Glutamatergic neuron (in vitro differentiated cells): ENCODE measurements around the gene LHFPL2. TPM values are rescaled to one million over a fixed set of nuclear protein-coding genes. Genes with fewer than 3 reads are reported as not detected.

ENCODE experiments used
- DNase-seq: peaks from one replicate; pipeline ENCODE4 v3.0.0; 2022
- H3K27ac Mint-ChIP-seq: one replicate; pipeline ENCODE4 v1.8.0; 2020; ENCODE audit warnings: mild to moderate bottlenecking, mixed read lengths, inconsistent platforms; ENCODE audit not compliant: unreplicated experiment
- H3K27me3 Mint-ChIP-seq: one replicate; pipeline ENCODE4 v1.8.0; 2020; ENCODE audit warnings: mild to moderate bottlenecking, moderate library complexity, mixed read lengths, inconsistent platforms; ENCODE audit not compliant: unreplicated experiment
- H3K36me3 Mint-ChIP-seq: one replicate; pipeline ENCODE4 v1.8.0; 2020; ENCODE audit warnings: mild to moderate bottlenecking, mixed read lengths, inconsistent platforms; ENCODE audit not compliant: unreplicated experiment
- H3K4me1 Mint-ChIP-seq: one replicate; pipeline ENCODE4 v1.8.0; 2020; ENCODE audit warnings: mild to moderate bottlenecking, low read depth, mixed read lengths, inconsistent platforms; ENCODE audit not compliant: unreplicated experiment
- H3K4me3 Mint-ChIP-seq: one replicate; pipeline ENCODE4 v1.8.0; 2020; ENCODE audit warnings: mild to moderate bottlenecking, mixed read lengths, inconsistent platforms; ENCODE audit not compliant: unreplicated experiment
- H3K9me3 Mint-ChIP-seq: one replicate; pipeline ENCODE4 v1.8.0; 2020; ENCODE audit warnings: mild to moderate bottlenecking, moderate library complexity, mixed read lengths, inconsistent platforms; ENCODE audit not compliant: unreplicated experiment
- total RNA-seq: library from RNA; stranded (reverse); fragmentation: NEBNext Ultra II Directional; extraction: Animal tissue kit (Norgen Biotek cat#: 25700); gene quantifications from one replicate; pipeline ENCODE4 v1.2.1, GENCODE V29; 2021; ENCODE audit not compliant: unreplicated experiment
- TF ChIP-seq, protein P1 (sequence below): fragments of 200-600 bp; sonication (generic); IDR thresholded peaks from one replicate; pipeline ENCODE4 v1.5.0; 2021; ENCODE audit not compliant: partially characterized antibody, unreplicated experiment

Gene LHFPL2
- total RNA-seq, 1 donor from 2014 or later = 2.5 TPM

DNA sequence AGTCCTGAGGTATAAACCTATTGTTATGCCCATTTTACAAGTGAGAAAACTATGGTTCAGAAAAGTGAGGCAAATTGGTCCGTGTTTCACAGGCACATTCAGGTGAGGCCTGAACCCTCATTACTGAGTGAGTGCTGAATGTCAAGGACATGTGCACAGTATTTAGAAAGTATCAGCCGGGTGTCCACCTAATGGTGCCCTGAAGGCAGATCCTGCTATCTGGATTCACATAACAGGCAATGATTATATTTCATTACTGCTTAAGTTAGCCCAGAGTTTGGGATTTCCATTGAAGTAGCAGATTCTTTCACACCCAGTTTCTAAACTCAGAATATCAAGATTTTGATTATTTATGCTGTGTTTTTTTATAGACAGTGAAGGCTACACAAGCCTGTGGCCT lies 142.7 kb downstream of the LHFPL2 start:
- TF ChIP-seq, protein P1, sequence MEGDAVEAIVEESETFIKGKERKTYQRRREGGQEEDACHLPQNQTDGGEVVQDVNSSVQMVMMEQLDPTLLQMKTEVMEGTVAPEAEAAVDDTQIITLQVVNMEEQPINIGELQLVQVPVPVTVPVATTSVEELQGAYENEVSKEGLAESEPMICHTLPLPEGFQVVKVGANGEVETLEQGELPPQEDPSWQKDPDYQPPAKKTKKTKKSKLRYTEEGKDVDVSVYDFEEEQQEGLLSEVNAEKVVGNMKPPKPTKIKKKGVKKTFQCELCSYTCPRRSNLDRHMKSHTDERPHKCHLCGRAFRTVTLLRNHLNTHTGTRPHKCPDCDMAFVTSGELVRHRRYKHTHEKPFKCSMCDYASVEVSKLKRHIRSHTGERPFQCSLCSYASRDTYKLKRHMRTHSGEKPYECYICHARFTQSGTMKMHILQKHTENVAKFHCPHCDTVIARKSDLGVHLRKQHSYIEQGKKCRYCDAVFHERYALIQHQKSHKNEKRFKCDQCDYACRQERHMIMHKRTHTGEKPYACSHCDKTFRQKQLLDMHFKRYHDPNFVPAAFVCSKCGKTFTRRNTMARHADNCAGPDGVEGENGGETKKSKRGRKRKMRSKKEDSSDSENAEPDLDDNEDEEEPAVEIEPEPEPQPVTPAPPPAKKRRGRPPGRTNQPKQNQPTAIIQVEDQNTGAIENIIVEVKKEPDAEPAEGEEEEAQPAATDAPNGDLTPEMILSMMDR = no peak
- DNase-seq = no peak
- Mint-ChIP-seq H3K27me3 (peaks cover 4% of the 10 kb centered on the region), H3K9me3 (peaks cover 13% of the 10 kb centered on the region), H3K4me1 (peaks cover 75% of the 10 kb centered on the region), H3K36me3 (no peaks in the 10 kb centered on the region), H3K27ac (peak overlapping the region; percentile 48), H3K4me3 (no peak overlapping the region)

DNA sequence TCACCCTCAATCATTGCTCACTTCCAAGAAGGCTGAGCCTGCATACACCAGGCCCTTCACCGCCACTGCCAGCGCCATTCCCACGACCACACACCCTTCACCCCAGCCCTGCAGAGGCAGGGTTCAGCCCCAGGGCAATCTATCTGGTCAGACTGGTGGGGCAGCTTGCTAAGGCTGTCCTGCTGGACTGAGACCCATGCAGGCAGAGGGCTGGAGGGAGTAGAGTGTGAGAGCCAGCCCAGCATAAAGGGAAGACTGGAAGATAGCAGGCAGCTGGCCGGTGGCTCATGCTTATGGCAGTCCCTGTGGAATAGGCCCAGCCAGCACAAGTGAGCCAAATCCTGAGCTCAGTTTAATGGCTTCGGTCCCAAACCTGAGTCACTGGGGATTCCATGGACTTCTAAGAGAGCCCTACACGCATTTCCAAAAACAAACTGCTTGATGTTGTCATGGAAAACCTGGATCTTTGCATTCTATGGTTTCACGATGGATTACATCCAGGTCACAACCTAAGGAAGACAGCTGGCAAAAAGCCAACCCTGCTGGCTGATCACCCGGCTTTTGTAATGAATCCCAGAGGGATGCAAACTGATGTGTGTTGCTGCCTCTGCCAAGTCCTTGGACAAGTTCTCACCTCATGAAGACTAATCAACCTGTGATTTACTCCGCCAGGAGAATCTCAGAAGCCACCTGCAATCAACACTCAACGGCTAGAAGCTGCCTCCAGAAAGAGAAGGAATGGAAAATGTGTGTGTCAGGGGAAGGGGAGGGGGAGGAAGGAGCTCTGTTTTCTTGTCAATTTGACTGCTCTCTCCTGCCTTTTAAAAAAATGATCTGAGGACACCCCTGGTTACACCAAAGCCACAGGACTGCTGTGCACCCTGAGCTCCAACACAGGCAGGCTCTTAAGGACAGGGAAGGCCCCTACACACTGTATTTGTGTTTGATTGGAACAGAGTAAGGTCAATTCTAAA lies 143.6 kb downstream of the LHFPL2 start:
- H3K4me1 Mint-ChIP-seq = peaks cover 72% of the 10 kb centered on the region
- H3K9me3 Mint-ChIP-seq = peaks cover 13% of the 10 kb centered on the region
- H3K27ac Mint-ChIP-seq = peak overlapping the region; percentile 94
- TF ChIP-seq, protein P1 = no peak
- peak; percentile 76 for DNase-seq
- H3K27me3 Mint-ChIP-seq = peaks cover 4% of the 10 kb centered on the region
- H3K36me3 Mint-ChIP-seq = no peaks in the 10 kb centered on the region
- H3K4me3 Mint-ChIP-seq = peak overlapping the region; percentile 77

DNA sequence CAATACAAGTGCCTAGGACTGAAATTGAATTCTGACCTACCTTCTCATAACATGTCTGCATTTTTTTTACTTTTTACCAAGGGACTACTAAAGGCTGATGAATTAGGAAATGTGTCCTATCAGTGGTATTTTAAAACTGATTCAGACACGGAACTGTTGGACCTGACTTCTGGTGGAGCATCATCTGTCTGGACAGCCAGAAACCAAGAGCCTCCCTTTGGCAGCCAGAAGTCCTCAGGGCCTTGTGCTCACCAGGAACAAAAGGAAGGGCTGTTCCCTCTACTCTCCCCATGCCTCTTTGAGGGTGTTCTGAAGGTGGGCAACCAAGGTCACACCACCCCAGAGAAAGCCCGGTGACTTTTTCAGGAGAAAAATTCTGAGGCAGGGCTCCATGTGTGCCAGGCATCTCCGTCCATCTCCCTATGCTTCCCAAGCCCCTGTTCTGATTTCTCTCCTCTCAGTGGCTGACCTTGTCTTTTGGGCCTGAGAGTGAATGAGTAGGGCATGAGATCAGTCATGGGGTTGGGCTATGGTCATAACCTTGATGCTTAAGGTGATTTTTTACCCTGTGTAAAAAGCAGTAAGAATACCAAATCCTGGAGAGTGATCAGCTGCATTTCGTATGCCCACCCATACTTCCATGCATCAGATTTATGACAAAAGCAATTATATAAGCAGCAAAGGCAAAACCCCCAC lies 144.5 kb downstream of the LHFPL2 start:
- Mint-ChIP-seq H3K36me3 (no peaks in the 10 kb centered on the region), H3K4me3 (peak overlapping the region; percentile 77), H3K27me3 (peaks cover 7% of the 10 kb centered on the region), H3K9me3 (peaks cover 10% of the 10 kb centered on the region), H3K27ac (peak overlapping the region; percentile 94), H3K4me1 (peaks cover 67% of the 10 kb centered on the region)
- TF ChIP-seq, protein P1 = no peak
- no peak for DNase-seq

DNA sequence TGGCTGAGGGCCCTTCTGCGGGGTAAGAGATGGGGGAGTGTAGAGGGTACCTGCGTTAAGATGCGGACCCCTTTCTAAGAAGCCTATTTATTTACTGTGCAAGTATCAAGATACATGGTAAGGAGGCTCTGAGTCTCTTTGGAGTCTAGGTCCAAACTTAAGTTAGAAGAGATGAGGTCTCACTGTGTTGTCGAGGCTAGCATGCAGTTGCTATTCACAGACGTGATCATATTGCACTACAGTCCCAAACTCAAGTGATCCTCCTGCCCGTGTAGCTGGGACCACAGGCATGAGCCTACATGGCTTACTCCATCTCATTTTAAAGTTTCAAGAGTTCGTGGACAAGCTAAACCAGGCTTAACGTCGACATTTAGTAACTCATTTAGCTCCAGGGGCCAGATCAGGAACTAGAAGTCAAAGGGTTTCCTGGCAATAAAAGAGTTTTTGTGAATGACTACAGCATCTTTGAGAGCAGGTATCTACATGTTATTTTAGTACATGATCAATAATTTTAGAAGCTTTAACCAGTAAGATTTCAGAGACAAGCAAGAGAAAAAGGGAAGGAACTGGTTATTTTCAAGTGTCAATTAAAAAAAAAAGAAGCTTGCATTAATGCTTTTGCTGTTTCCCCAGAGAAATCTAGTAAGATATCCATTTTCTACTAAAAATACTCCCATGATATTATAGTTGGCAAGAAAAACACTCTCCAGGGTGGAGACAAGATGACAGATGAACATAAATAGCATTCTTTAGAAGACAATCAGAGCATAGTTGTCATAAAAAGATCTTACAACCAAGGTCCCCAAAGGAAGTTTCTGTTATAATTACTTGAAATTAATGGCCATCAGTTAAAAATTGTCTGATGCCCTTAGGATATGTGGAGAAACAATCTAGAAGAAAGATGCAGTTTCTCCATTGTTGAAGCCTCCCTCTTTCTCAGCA lies 146.9 kb downstream of the LHFPL2 start:
- peaks cover 5% of the 10 kb centered on the region for H3K9me3 Mint-ChIP-seq
- DNase-seq = no peak
- peaks cover 8% of the 10 kb centered on the region for H3K27me3 Mint-ChIP-seq
- TF ChIP-seq, protein P1 = no peak
- H3K27ac Mint-ChIP-seq = no peak overlapping the region
- no peak overlapping the region for H3K4me3 Mint-ChIP-seq
- H3K36me3 Mint-ChIP-seq = no peaks in the 10 kb centered on the region
- H3K4me1 Mint-ChIP-seq = peaks cover 59% of the 10 kb centered on the region
